A549 treated with AZD9567 at 1 μM for 4 hours (cell line): ENCODE data around the gene ATP2C1. TPM values are rescaled to one million over a fixed set of nuclear protein-coding genes. Genes with fewer than 3 reads are reported as not detected.

Experiments used
- total RNA-seq: library from RNA; stranded (reverse); fragments of 200-300 nt; extraction: Qiagen RNA extraction; gene quantifications from 5 replicates; pipeline ENCODE4 v1.2.3, GENCODE V29; 2022; ENCODE audit not compliant: insufficient read depth

Gene ATP2C1, protein sequence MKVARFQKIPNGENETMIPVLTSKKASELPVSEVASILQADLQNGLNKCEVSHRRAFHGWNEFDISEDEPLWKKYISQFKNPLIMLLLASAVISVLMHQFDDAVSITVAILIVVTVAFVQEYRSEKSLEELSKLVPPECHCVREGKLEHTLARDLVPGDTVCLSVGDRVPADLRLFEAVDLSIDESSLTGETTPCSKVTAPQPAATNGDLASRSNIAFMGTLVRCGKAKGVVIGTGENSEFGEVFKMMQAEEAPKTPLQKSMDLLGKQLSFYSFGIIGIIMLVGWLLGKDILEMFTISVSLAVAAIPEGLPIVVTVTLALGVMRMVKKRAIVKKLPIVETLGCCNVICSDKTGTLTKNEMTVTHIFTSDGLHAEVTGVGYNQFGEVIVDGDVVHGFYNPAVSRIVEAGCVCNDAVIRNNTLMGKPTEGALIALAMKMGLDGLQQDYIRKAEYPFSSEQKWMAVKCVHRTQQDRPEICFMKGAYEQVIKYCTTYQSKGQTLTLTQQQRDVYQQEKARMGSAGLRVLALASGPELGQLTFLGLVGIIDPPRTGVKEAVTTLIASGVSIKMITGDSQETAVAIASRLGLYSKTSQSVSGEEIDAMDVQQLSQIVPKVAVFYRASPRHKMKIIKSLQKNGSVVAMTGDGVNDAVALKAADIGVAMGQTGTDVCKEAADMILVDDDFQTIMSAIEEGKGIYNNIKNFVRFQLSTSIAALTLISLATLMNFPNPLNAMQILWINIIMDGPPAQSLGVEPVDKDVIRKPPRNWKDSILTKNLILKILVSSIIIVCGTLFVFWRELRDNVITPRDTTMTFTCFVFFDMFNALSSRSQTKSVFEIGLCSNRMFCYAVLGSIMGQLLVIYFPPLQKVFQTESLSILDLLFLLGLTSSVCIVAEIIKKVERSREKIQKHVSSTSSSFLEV
- total RNA-seq: 27.8 to 47.3 TPM (median 30.3 TPM) in 5 replicates

DNA sequence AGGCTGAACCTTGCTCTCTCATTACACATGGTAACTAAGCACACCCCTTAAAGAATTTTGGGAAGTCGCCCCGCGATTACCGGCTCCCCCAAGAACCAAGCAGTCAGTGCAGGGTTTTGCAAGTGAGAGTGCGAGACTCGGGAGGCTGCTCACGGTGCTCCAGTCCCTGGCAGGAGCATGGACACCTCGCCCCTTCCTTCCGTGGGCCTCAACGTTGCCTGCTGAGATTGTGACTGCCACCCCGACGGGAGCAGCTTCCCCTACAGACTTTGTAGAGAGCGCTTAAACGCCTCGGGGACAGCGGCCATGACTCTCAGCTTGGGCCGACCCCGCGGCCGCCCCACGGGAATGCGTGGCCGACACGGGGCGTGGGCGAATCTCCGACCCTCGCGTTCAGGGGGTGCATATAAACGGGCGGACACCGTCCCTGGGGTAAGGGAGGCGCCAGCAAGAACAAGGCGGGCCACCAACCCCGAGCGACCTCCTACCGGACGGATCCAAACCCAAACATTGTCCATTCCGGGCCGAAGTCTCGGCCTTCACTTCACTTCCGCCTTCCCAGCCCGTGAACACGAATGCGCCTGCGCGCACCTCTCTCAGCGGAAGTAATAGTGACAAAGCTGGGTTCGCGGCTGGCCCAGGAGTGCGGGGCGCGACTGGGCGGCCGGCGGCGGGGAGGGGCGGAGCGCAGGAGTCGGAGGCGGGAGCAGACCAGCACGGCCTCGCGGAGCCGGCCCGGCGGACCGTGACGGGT is at the start of gene ATP2C1:
ATP2C1 (plus strand) TSS at position 709 of the 754 bp plus-strand sequence. CDS start 686 bp downstream, outside the sequence.

GRCh38 chr3:131026321-131027151 is 132.7 kb downstream of the ATP2C1 start, which contains the start of the genes ASTE1 and NEK11:
TSS of gene ASTE1 (minus strand) at chr3:131026825. CDS start at chr3:131025306, 1,519 bp downstream.
TSS of gene NEK11 (plus strand) at chr3:131026877. CDS start at chr3:131029709, 2,832 bp downstream.

Other genes starting within 250 kb of the ATP2C1 start
- gene PIK3R4, start 147.3 kb upstream of the ATP2C1 start, total RNA-seq: 15.6 to 29.1 TPM (median 16.7 TPM) in 5 replicates
- gene ASTE1, start 132.7 kb downstream of the ATP2C1 start, total RNA-seq: 4.4 to 5.6 TPM (median 5.1 TPM) in 5 replicates
- gene NEK11, start 132.8 kb downstream of the ATP2C1 start, total RNA-seq: 3.2 to 5.3 TPM (median 4.7 TPM) in 5 replicates